Measurements from ENCODE around the gene SP9. TPM values are rescaled to one million over a fixed set of nuclear protein-coding genes. Genes with fewer than 3 reads are reported as not detected.

The SP9 gene
- total RNA-seq, 1 experiment from 2014 or later, result not detected

- no peaks in the 10 kb centered on the region for H4K20me1 ChIP-seq (ENCODE audit: control insufficient read depth, insufficient read depth, insufficient read length)
- H2BK12ac ChIP-seq (ENCODE audit: insufficient read length, low read depth, low read length), result no peak overlapping the region
- H2BK120ac ChIP-seq (ENCODE audit: low read depth, low read length, poor library complexity, severe bottlenecking), result no peak overlapping the region
- no peak overlapping the region for H3K56ac ChIP-seq (ENCODE audit: insufficient read length, low read depth, low read length)
- no peaks in the 10 kb centered on the region for H3K27me3 ChIP-seq (ENCODE audit: insufficient read depth, low read length)
- no peak overlapping the region for H2BK20ac ChIP-seq (ENCODE audit: low read depth, low read length, poor library complexity, severe bottlenecking)
- WGBS (ENCODE audit: extremely low coverage, insufficient read length, low lambda C conversion rate), result no CpG with 5 or more reads among the region's 2 CpGs
- H2AFZ ChIP-seq (ENCODE audit: low read length), result no peak overlapping the region
- H3K27ac Mint-ChIP-seq, result no peak overlapping the region
- H4K5ac ChIP-seq (ENCODE audit: insufficient read length, low read depth, low read length), result no peak overlapping the region
- H3K4me3 Mint-ChIP-seq, result no peak overlapping the region
- H4K91ac ChIP-seq (ENCODE audit: insufficient read length, low read depth, low read length), result no peak overlapping the region
- no peak for TF ChIP-seq CTCF (conservative IDR thresholded peaks at IDR 0.05)
- H3K4me1 ChIP-seq (ENCODE audit: insufficient read depth, low read length), result no peaks in the 10 kb centered on the region
- no peak overlapping the region for H2BK15ac ChIP-seq (ENCODE audit: low read depth, low read length)
- H3K23ac ChIP-seq (ENCODE audit: insufficient read length, low read depth, low read length), result no peak overlapping the region
- no peak overlapping the region for H3K14ac ChIP-seq (ENCODE audit: insufficient read depth, low read length)
- H3K9me3 ChIP-seq (ENCODE audit: control insufficient read depth, low read depth, low read length), result no peaks in the 10 kb centered on the region
- H3K4me2 ChIP-seq (ENCODE audit: insufficient read depth, insufficient read length, low read length), result no peak overlapping the region
- H3K79me2 ChIP-seq (ENCODE audit: insufficient read depth, low read length), result no peaks in the 10 kb centered on the region
- no peak overlapping the region for H3K9ac ChIP-seq (ENCODE audit: extremely low read depth, insufficient read length, low read length)
- no peak overlapping the region for H3T11ph ChIP-seq (ENCODE audit: low read length)
- no peaks in the 10 kb centered on the region for H3K79me1 ChIP-seq (ENCODE audit: insufficient read depth, low read depth, low read length, poor library complexity, severe bottlenecking)
- no peak overlapping the region for H3K27ac ChIP-seq (ENCODE audit: insufficient read length, low read depth, low read length)
- H2BK5ac ChIP-seq (ENCODE audit: insufficient read length, low read length), result no peak overlapping the region
- H3K9me3 Mint-ChIP-seq, result no peaks in the 10 kb centered on the region
- no peak for DNase-seq
- H3K4me1 Mint-ChIP-seq, result no peaks in the 10 kb centered on the region
- H3K18ac ChIP-seq (ENCODE audit: insufficient read length, low read depth, low read length), result no peak overlapping the region
- no peak overlapping the region for H3K4ac ChIP-seq (ENCODE audit: low read depth, low read length)
- no peak overlapping the region for H2AK5ac ChIP-seq (ENCODE audit: insufficient read length, low read length)
- H4K8ac ChIP-seq (replicated peaks; ENCODE audit: insufficient read length, low read depth, low read length), result no peak overlapping the region
- peaks cover 0 to 30% (median 15%) of the 10 kb centered on the region in 3 experiments; a peak in 5 of 7 replicates for H3K36me3 Mint-ChIP-seq (ENCODE audit: insufficient read depth in 1 of 3, low read depth in 3 of 3)
- H3K27me3 Mint-ChIP-seq (ENCODE audit: low read depth), result no peaks in the 10 kb centered on the region
- no peaks in the 10 kb centered on the region for H3K23me2 ChIP-seq (ENCODE audit: insufficient read length, low read depth, low read length, poor library complexity, severe bottlenecking)
Observed at GRCh38 chr2:174376967-174377366, 42.2 kb downstream of the SP9 start.
